Neural progenitor cell (in vitro differentiated cells): ENCODE results near the gene BRD7.

Source experiments
- CTCF ChIP-seq: fragments of 200-600 bp; sonication (generic); IDR thresholded peaks from 2 replicates; pipeline ENCODE4 v1.5.1; 2017; ENCODE audit warnings: antibody characterized with exemption, mild to moderate bottlenecking
- EZH2 ChIP-seq: fragments of 200-600 bp; sonication (generic); IDR thresholded peaks from 2 replicates; pipeline ENCODE4 v1.6.1; 2017; ENCODE audit warnings: antibody characterized with exemption, mild to moderate bottlenecking, moderate library complexity
- EZH2phosphoT487 ChIP-seq: fragments of 200-600 bp; sonication (generic); IDR thresholded peaks from 2 replicates; pipeline ENCODE4 v1.6.1; 2017; ENCODE audit warnings: antibody characterized with exemption

- TF ChIP-seq CTCF (no peak), EZH2phosphoT487 (no peak), EZH2 (no peak)
Measured at GRCh38 chr16:50273888-50274325, 94.9 kb downstream of the BRD7 start.
